ENCODE results near the gene SPATC1L.

GRCh38 chr21:46185716-46186115 lies 1.5 kb upstream of the SPATC1L start:
- no peak for TF ChIP-seq GATA2 (IDR thresholded peaks at IDR 0.05; ENCODE audit: low read depth, low read length)
- no peak for TF ChIP-seq GATA3 (IDR thresholded peaks at IDR 0.05; ENCODE audit: low read depth, low read length)
